Brain microvascular endothelial cell (primary cell): ENCODE measurements around the gene POLG.

Experiments
- DNase-seq: peaks from one replicate; pipeline ENCODE4 v3.0.0-alpha.2; 2020
- H3K27ac ChIP-seq: fragments of 250-450 bp; sonication (Bioruptor Pico); 2 replicates; pipeline ENCODE4 v1.5.1; 2020; ENCODE audit warnings: mild to moderate bottlenecking, moderate library complexity
- H3K27me3 ChIP-seq: fragments of 250-450 bp; sonication (Bioruptor Pico); replicated peaks from 2 replicates; pipeline ENCODE4 v1.5.1; 2020; ENCODE audit warnings: mild to moderate bottlenecking
- H3K36me3 ChIP-seq: fragments of 250-450 bp; sonication (Bioruptor Pico); replicated peaks from 2 replicates; pipeline ENCODE4 v1.5.1; 2020; ENCODE audit warnings: mild to moderate bottlenecking
- H3K4me3 ChIP-seq: 2 replicates; pipeline ENCODE4 v1.5.1; 2011; ENCODE audit warnings: low read depth, mild to moderate bottlenecking, control low read depth, low read length, moderate library complexity
- in situ Hi-C: cut with HindIII; loops from 2 replicates; pipeline ENCODE4 v1.10.0; 2017; ENCODE audit warnings: low sequenced_read_pairs, low pct_ligation_motif_present
- TF ChIP-seq, protein P1 (sequence below): IDR thresholded peaks from 2 replicates; pipeline ENCODE4 v1.5.1; 2011; ENCODE audit warnings: low read depth, mild to moderate bottlenecking, moderate library complexity, low read length, control low read depth, inconsistent platforms; ENCODE audit errors: missing control alignments

The POLG gene

DNA sequence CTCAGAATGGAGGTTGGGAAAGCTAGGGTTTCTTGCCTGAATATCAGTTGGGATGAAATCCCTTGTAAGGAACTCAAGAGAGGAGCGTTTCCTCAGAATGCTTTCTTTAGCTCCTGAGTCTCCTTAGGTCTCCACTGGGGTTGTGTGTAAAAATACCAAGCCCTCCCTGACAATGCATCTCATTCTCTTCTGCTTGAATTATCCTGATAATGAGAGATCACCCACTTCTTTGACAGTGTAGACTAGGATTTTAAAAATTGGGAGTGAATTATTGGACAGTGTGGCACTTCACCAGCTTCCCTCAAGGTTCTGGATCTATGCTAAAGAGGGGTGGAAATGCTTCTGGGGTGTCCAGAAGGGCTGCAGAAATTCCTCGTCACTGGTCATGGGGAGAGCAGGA, 41.8 kb upstream of the POLG start:
- H3K4me3 ChIP-seq: no peak overlapping the region
- no peak overlapping the region for H3K27ac ChIP-seq
- H3K27me3 ChIP-seq: peaks cover 96% of the 10 kb centered on the region
- DNase-seq: no peak
- TF ChIP-seq, protein P1, sequence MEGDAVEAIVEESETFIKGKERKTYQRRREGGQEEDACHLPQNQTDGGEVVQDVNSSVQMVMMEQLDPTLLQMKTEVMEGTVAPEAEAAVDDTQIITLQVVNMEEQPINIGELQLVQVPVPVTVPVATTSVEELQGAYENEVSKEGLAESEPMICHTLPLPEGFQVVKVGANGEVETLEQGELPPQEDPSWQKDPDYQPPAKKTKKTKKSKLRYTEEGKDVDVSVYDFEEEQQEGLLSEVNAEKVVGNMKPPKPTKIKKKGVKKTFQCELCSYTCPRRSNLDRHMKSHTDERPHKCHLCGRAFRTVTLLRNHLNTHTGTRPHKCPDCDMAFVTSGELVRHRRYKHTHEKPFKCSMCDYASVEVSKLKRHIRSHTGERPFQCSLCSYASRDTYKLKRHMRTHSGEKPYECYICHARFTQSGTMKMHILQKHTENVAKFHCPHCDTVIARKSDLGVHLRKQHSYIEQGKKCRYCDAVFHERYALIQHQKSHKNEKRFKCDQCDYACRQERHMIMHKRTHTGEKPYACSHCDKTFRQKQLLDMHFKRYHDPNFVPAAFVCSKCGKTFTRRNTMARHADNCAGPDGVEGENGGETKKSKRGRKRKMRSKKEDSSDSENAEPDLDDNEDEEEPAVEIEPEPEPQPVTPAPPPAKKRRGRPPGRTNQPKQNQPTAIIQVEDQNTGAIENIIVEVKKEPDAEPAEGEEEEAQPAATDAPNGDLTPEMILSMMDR: no peak
- H3K36me3 ChIP-seq: no peaks in the 10 kb centered on the region
- in situ Hi-C loops: no loop called here

DNA sequence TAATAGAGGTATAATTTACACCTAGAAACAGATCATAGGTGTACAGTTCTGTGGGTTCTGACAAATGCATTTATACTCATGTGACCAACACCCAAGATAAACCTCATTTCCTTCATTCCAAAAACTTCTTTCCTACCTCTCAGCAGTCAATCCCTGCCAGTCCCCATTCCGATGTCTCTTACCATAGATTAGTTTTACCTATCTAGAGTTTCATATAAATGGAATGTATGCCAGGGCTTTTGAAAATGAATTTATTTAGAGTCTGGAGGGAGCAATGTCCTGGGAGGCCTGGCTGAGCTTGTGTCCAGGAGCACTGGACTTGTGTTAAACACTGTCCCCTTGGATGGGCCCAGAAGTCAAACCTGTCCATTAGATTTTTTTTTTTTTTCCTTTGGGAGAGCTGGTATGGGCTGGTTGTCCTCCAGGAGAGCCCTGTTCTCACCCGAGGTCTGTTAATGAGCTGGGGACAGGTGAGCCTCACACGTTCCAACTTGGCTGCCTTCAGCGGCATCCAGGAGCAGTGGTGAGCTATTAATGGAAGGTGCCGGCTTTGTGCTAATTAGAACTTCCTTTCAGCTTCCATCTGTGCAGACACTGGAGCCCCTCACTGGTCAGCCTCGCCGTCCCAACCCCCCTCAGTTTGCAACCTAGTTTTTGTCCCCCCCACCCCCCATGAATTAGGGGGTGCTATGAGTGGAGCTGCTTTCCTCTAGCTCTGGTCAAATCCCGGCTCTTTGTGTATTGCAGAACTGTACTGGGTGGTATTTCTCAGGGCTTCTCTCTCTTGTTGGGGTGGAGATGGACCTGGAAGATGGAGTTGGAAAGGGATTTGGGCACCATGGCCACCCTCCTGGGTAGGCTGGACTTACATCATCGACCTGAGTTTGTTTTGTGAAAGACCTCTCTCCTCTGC, 40.7 kb upstream of the POLG start:
- Histone ChIP-seq H3K27me3 (peaks cover 96% of the 10 kb centered on the region), H3K27ac (no peak overlapping the region), H3K4me3 (no peak overlapping the region), H3K36me3 (no peaks in the 10 kb centered on the region)
- in situ Hi-C loops: no loop called here
- DNase-seq: no peak
- TF ChIP-seq, protein P1: no peak

DNA sequence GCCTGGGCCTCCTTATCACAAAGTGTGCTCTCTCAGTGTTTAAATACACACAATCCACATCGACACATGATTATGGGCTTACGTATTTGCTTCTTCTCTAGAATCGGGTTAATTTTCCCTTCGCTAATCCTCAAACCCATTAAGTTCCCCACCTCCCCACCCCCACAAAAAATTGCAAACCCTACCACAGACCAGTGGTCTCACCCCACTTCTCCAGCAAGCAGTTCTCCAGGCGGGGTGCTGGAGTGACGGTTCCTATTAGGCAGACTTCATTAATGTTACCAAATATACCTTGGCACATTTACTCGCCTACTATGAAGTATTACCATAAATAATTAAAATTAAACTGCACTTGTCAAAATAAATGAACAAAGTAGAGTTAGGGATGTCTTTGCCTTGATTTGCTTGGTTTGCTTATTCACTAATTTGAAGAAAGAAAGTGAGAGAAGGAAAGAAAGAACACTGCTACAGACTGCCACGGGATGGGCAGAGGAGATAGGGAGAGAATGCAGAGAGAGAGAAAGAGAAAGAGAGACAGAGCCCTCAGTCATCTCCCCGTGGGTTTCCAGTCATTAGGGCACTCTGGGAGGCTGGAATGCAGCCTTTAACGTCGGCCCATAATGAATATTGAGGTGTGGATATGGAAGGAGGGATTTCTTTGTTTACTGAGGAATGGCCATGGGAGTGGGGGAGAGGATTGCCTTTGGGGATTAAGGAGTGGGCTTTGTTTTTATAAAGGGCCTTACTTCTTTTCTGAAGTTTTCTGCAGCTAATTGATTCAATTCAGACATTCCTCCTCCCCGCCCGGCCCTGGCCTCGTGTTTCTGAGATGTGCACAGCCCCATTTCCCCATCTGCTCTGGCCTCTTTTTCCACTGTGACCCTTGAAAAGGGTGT, 39.7 kb upstream of the POLG start:
- in situ Hi-C loops: no loop called here
- no peak for DNase-seq
- H3K27me3 ChIP-seq: peaks cover 96% of the 10 kb centered on the region
- H3K27ac ChIP-seq: no peak overlapping the region
- no peaks in the 10 kb centered on the region for H3K36me3 ChIP-seq
- TF ChIP-seq, protein P1: no peak
- H3K4me3 ChIP-seq: no peak overlapping the region

DNA sequence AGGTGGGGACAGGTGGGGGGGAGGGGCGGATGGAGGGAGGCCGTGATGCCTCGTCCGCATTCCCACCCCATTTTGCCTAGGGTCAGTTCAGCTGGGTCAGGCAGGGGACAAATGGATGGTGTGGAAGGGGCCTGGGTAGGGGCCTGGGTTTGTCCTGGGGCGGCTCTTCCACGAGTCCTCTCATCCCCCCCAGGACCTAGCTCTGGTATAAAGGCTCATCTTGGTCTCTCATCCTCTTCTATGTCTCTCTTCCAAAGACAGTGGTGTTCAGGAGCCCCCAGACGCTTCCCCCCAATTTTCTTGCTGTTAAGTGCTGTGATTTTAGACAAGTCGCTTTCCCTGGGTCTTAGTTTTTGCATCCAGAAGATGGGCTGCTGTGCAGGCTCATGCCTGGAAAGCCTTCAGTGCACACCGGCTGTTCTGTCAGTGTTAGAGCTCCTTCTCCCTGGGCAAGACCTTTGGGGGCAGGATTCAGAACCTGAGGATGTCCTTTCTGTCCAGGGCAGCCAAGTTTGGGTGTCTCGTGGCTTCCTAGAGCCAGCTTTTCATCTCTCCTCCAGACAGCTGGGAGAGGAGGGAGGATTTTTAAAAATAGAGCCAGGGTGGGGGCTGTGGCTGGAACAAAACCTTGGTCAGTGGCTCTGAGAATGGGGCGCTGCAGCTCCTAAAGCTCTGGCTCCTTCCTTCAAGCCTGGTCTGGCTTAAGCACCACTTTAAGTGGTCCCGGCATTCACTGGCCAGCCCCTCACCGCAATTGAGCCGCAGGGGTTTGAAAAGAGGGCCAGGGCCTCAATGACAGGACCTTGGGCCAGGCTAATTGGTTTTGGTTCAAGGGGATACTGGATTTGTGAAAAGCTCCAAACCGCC, 37.7 kb upstream of the POLG start:
- H3K4me3 ChIP-seq: no peak overlapping the region
- in situ Hi-C loops: no loop called here
- TF ChIP-seq, protein P1: no peak
- H3K36me3 ChIP-seq: no peaks in the 10 kb centered on the region
- peaks cover 94% of the 10 kb centered on the region for H3K27me3 ChIP-seq
- no peak overlapping the region for H3K27ac ChIP-seq
- no peak for DNase-seq

DNA sequence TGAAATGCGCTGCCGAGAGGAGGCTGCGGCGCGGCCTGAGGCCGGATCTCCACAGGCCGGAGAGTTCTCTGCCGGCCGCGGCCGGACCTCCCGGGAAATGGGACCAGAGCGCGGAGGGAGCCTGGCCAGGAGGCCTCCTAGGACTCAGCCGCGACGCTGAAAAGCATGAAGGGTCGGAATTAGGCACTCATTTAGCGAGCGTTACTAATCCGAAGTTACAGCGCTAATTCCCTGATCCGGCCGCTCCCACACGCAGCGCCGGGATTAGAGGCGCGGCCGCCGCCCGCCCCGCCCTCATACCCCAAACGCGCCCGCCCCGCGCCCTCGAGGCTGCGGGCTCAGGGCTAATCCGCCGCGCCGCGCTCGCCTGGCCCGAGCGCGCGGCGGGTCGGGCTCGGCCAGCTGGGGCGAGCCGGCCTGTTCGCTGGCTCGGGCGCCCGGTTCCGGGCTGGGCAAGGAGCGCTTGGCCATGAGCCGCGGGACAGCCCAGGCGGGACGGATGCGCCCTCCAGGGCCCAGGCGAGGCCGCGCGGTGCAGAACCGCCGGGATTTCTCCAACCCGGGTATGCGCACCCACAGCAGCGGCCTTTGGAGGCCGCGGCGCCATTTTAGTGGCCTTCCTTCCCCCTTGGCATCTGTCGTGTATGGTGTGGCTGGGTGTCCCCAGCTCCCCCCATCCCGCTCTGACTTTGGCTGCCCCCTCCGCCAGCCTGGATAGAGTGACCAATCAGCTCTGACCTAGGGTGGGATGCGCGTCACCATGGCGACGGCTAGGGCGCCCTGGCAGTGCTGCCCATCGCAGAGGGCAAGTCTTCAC, 36.8 kb upstream of the POLG start:
- Histone ChIP-seq H3K36me3 (no peaks in the 10 kb centered on the region), H3K27me3 (peaks cover 94% of the 10 kb centered on the region), H3K4me3 (no peak overlapping the region), H3K27ac (no peak overlapping the region)
- TF ChIP-seq, protein P1: no peak
- DNase-seq: no peak
- in situ Hi-C loops: no loop called here
